HepG2 (cell line): ENCODE measurements around the gene KIN.
"Not testable (repeated sequence)": the region's sequence is repeated elsewhere in the genome, so short reads cannot be mapped to it uniquely, and the experiment has no call there.

ENCODE experiments used
- ZFP41 ChIP-seq: sonication (generic); formaldehyde crosslinking; IDR thresholded peaks from 2 replicates; pipeline ENCODE4 v1.4.0; 2020; ENCODE audit warnings: mild to moderate bottlenecking, missing genetic modification reagents, borderline replicate concordance
- ZNF274 ChIP-seq: sonication (generic); formaldehyde crosslinking; IDR thresholded peaks from 2 replicates; pipeline ENCODE4 v1.5.1; 2020; ENCODE audit warnings: mild to moderate bottlenecking, missing genetic modification reagents
- TF ChIP-seq, protein P1 (sequence below), 2 experiments: IDR thresholded peaks; 2 replicates each; pipeline ENCODE4 v1.6.1; 2011 to 2012; ENCODE audit warnings: low read length in 2 of 2, borderline replicate concordance in 1 of 2, low read depth in 1 of 2, mild to moderate bottlenecking in 1 of 2, moderate library complexity in 1 of 2
- TF ChIP-seq, protein P2 (sequence below): sonication (generic); formaldehyde crosslinking; IDR thresholded peaks from 2 replicates; pipeline ENCODE4 v1.5.0; 2020; ENCODE audit warnings: mild to moderate bottlenecking, missing genetic modification reagents, moderate library complexity

DNA sequence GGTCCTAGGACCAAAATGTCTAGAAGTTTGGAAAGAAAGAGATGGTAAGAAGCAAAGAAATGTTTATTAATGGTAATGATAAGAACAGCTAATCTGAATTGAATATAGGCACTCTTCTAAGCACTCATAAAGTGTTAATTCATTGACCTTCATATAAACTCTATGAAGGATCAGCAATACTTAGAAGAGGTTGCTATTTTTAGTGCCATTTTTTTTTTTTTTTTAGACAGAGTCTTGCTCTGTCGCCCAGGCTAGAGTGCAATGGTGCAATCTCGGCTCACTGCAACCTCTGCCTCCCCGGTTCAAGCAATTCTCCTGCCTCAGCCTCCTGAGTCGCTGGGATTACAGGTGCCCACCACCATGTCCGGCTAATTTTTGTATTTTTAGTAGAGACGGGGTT is 5.6 kb downstream of the KIN start:
- TF ChIP-seq, protein P1, sequence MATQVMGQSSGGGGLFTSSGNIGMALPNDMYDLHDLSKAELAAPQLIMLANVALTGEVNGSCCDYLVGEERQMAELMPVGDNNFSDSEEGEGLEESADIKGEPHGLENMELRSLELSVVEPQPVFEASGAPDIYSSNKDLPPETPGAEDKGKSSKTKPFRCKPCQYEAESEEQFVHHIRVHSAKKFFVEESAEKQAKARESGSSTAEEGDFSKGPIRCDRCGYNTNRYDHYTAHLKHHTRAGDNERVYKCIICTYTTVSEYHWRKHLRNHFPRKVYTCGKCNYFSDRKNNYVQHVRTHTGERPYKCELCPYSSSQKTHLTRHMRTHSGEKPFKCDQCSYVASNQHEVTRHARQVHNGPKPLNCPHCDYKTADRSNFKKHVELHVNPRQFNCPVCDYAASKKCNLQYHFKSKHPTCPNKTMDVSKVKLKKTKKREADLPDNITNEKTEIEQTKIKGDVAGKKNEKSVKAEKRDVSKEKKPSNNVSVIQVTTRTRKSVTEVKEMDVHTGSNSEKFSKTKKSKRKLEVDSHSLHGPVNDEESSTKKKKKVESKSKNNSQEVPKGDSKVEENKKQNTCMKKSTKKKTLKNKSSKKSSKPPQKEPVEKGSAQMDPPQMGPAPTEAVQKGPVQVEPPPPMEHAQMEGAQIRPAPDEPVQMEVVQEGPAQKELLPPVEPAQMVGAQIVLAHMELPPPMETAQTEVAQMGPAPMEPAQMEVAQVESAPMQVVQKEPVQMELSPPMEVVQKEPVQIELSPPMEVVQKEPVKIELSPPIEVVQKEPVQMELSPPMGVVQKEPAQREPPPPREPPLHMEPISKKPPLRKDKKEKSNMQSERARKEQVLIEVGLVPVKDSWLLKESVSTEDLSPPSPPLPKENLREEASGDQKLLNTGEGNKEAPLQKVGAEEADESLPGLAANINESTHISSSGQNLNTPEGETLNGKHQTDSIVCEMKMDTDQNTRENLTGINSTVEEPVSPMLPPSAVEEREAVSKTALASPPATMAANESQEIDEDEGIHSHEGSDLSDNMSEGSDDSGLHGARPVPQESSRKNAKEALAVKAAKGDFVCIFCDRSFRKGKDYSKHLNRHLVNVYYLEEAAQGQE (IDR thresholded peaks at IDR 0.05; ENCODE audit: borderline replicate concordance in 1 of 2, low read depth in 1 of 2, low read length in 2 of 2): not testable (repeated sequence)
- TF ChIP-seq, protein P2, sequence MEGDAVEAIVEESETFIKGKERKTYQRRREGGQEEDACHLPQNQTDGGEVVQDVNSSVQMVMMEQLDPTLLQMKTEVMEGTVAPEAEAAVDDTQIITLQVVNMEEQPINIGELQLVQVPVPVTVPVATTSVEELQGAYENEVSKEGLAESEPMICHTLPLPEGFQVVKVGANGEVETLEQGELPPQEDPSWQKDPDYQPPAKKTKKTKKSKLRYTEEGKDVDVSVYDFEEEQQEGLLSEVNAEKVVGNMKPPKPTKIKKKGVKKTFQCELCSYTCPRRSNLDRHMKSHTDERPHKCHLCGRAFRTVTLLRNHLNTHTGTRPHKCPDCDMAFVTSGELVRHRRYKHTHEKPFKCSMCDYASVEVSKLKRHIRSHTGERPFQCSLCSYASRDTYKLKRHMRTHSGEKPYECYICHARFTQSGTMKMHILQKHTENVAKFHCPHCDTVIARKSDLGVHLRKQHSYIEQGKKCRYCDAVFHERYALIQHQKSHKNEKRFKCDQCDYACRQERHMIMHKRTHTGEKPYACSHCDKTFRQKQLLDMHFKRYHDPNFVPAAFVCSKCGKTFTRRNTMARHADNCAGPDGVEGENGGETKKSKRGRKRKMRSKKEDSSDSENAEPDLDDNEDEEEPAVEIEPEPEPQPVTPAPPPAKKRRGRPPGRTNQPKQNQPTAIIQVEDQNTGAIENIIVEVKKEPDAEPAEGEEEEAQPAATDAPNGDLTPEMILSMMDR (CRISPR knock-in tag): not testable (repeated sequence)
- TF ChIP-seq ZFP41, ZNF274 (CRISPR knock-in tag): not testable (repeated sequence)
